SH-SY5Y (cell line): ENCODE measurements around the gene HAGH.

Experiments
- GATA2 ChIP-seq: IDR thresholded peaks from 2 replicates; pipeline ENCODE4 v1.6.1; 2011; ENCODE audit warnings: mild to moderate bottlenecking, low read depth, low read length
- GATA3 ChIP-seq: IDR thresholded peaks from 2 replicates; pipeline ENCODE4 v1.6.1; 2011; ENCODE audit warnings: low read depth, mild to moderate bottlenecking, low read length, moderate library complexity

The HAGH gene

DNA sequence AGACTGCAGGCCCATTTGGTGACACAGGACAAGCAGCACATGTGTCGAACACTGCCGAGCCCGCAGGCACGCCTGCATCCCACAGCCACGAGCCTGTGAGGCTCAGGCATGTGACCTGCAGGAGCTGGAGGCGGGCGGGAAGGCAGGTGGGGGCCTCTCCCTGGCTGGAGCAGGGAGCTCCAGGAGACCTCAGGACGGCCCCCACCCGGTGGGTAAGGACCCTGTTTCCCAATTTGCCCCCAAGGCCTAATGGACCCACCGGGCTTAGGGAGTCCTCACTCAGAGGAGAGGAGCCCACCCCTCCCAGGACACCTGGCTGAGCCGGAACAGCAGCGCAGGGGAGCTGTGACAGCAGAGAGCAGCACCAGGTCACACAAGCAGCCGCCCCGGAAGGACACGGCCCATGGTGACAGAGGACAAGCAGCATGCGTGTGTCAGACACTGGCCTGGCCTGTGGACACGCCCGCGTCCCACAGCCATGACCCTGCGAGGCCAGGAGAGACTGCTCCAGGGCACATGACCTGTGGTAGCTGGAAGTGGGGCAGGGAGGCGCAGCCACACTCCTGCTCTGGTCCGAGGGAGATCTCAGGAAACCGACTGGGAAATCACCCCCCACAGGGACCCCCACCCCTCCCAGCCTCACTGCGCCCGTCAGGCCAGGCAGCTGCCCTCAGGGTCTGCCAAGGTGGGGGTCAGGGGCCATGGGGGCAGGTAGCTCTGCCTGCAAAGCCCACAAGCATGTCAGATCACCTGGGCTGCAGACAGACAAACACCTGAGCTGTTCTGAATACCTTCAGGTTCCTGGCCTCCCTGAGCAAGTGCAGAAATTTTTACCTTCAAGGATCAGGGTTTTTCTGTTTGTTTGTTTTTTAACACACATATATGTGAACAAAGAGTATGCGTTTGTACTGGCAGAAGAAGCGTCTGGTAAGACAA, 46.6 kb downstream of the HAGH start:
- no peak for TF ChIP-seq GATA3
- TF ChIP-seq GATA2 = no peak

DNA sequence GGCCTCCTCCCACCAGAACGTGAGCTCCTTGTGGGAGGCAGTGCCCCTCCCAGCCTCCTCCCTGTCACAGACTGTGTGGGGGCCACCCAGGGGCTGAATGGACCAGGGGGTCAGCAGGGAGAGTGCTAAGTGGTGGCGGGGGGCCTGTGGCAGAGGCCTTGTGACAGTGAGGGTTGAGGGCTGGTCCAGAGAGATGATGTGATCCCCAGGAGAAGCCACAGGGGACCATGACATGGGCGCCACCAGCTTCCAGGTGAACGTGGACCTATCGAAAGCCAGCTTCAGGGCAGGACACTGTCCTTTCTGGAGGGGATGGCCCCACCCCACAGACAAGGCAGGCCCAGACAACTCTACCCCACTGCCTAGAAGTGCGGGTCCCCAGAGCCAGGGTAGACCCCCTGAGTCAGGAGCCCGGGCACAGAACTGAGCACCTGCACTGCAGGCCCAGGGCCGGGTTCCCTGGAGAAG, 47.4 kb downstream of the HAGH start:
- TF ChIP-seq GATA3 = no peak
- TF ChIP-seq GATA2 = no peak

DNA sequence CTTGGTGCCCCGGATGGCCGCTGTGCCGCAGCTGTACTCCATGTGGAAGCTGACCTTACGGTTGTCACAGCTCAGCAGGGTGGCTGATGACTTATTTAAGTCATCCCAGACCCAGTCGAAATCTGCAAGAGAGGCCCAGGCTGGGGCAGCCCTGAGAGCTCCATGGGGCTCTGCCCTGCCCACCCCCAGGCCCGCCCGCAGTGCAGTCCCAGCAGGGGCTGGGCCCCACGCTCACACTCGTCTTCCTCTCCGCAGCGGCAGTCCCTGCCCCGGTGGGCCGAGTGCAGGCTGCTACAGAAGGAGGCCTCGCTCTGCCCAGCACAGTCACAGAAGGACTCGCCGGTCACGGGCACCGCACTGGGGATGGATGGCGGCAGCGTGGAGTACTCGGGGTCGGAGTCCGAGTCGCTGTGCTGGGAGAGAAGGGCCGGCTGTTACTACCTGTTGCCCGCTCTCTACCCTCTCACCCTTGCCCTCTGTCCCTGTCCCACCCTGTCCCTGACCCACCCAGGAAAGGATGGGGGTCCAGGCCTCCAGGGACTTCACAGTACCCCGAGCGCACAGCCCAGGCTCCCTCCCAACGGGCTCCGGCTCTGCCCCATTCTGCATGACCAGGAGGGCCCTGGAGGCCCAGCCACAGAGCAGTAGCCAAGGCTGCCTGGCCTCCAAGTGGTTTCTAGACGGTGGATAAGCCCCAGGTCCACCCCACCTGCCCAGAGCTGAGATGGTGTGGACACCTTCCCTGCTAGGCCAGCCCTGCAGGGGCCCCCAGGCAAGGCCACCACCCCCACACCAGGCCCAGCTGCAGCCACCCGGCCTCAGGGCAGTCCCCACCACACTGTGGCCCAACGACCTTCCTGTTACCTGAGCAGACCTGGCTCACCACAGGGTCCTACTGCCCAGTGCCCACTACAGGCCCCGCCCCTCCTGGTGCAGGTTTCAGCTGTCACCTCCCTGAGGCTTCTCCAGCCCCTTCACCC, 48.1 kb downstream of the HAGH start:
- TF ChIP-seq GATA3 = no peak

- no peak for TF ChIP-seq GATA2
- TF ChIP-seq GATA3 = no peak
These were observed 49.0 kb downstream of the HAGH start for GRCh38 chr16:1777375-1778199.

DNA sequence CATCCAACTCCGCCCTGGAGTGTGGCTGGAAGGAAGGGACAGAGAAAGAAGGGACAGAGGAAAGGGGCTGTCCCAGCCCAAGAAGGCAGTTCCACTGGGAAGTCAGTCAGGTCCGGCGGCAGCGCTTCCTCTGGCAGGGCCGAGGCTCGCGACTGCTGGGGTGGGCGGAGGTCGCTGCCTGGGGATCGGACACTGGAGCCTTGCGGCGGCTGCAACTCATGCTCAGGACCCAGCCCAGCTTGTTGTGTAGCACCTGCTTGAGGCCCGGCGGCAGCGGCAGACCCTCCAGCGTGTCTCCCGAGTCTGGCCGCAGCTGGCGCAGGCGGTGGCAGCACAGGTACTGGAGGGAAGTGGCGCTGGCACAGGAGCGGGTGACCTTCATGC, 49.6 kb downstream of the HAGH start:
- TF ChIP-seq GATA3 (no peak), GATA2 (no peak)

- no peak for TF ChIP-seq GATA2
- no peak for TF ChIP-seq GATA3
These were observed 50.0 kb downstream of the HAGH start for GRCh38 chr16:1776672-1776955.

- no peak for TF ChIP-seq GATA2
- TF ChIP-seq GATA3 = no peak
These were observed 50.6 kb downstream of the HAGH start for GRCh38 chr16:1775846-1776671.

GRCh38 chr16:1775006-1775845, 51.4 kb downstream of the HAGH start:
- no peak for TF ChIP-seq GATA2
- no peak for TF ChIP-seq GATA3

DNA sequence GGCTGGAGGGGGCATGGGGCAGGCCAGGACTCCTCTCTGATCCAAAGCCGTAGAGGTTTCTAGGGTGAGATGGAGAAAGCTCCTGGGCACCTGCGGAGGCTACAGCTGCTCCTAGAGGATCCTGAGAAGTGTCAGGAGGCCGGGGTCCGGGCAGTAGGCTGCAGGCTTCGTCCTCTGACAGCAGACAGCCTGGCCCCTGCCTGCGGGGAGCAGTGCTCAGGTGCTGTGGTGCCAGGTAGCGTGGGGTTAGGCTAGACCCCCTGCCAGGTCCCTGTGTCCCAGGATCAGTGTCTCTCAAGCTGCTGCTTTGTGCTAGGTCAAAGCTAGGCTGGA, 52.2 kb downstream of the HAGH start:
- TF ChIP-seq GATA3 = no peak
- TF ChIP-seq GATA2 = no peak

GRCh38 chr16:1773703-1774447, 52.8 kb downstream of the HAGH start:
- TF ChIP-seq GATA3 (no peak), GATA2 (no peak)

DNA sequence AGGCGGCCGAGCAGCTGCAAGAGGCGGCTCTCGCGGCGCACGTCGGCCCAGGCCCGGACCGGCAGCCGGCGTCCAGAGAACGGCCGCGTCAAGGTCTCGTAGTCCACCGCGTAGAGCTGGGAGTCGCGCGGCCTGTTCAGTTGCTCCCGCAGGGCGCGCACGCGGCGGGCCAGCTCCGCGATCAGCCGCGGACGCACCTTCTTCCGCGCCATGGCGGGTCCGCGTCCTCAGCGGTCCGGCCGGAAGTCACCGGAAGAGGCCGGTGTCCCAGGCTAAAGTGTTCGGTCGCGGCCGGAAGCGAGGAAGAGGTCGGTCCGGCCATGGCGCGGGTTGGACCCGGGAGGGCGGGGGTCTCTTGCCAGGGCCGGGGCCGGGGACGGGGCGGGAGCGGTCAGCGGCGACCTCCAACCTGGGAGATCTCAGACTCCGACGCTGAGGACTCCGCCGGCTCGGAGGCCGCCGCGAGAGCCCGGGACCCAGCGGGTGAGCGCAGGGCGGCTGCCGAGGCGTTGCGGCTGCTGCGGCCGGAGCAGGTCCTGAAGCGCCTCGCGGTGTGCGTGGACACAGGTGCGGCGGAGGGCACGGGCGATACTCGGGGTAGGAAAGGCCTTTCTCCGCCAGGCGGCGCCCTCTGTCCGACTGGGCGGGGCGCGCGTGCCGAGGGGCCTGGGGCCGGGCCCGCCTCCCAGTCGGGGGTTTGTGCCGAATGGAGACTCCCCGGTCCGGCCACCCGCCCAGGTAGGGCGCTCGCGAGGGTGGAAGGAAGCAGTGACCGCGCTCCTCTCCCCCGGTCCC, 53.5 kb downstream of the HAGH start, which contains the start of gene MRPS34:
Gene MRPS34 (minus strand): TSS at position 227 of the 795 bp plus-strand sequence. CDS start 15 bp downstream, at position 212.
- no peak for TF ChIP-seq GATA3
- no peak for TF ChIP-seq GATA2
